ENCODE data around the gene FAH. TPM values are rescaled to one million over a fixed set of nuclear protein-coding genes. Genes with fewer than 3 reads are reported as not detected.

The FAH gene
- total RNA-seq, 2 experiments from 2014 or later: 40.9 to 41.8 TPM

DNA sequence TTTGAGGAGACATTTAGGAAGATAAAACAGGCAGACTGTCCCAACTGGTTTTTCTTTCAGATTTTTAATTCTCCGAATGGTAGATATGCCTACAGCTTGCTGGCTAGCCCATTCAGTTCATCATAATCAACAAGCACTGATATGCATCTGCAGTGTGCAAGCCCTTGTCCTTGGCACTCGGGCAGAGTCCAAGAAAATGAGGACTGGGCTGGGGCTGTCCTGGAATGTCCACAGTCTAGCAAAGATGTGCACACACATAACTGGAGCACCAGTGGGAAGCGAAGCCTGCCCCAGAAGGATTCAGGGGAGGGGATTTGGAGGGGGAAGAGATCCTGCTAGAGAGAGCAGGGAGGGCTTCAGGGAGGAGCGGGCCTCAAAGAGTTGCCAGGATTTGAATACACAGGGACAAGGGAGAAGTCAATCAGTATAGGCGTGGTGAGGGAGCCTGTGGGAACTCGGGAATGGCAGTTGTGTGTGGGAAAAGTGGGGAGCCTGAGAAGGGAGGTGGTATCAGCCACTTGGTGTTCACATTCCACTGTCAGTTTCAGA, 8.7 kb downstream of the FAH start:
- DNase-seq (no peak), ATAC-seq (no peak)
- POLR2A ChIA-PET: interaction anchor here (0.6 to 2.0 kb wide), 3 partner anchors 10 to 184 kb away, joined by 3 to 7 read pairs (median 3); partner anchors contain the start of gene ZFAND6
- CTCF ChIA-PET: interaction anchor here (0.9 to 3.2 kb wide), 3 partner anchors 11 to 101 kb away, joined by 3 to 10 read pairs (median 4); no protein-coding TSS in a partner anchor
- Mint-ChIP-seq H3K36me3 (ENCODE audit: low read depth) (peaks cover 54% of the 10 kb centered on the region), H3K4me1 (ENCODE audit: low read depth) (peaks cover 25% of the 10 kb centered on the region), H3K27ac (peak overlapping the region; percentile 92), H3K9me3 (ENCODE audit: insufficient read depth) (no peaks in the 10 kb centered on the region), H3K27me3 (ENCODE audit: low read depth) (no peaks in the 10 kb centered on the region), H3K4me3 (no peak overlapping the region)

DNA sequence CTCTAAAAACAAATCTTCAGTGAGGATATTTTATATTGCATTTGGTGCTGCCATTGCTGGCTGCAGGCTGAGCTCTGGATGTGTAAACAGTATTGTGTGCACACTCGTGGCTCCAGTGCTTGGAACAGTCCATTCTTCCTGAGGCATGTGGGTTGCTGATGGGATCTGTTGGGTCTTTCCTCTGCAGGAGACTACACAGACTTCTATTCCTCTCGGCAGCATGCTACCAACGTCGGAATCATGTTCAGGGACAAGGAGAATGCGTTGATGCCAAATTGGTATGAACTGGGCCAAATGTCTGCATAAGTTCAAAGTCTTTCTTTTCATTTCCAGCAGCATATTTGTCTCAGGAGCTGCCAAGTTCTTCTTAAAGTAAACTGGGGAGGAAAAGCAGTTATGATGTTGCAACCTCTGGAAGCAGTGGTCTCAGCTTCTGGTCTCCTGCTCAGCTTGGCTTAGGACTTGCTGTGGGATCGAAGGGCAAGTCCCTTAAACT, 9.3 kb downstream of the FAH start:
- ATAC-seq: no peak
- POLR2A ChIA-PET: interaction anchor here (2.0 kb wide), 1 partner anchor 102 kb away, joined by 7 read pairs; the partner anchor contains the start of gene ZFAND6
- peaks cover 28% of the 10 kb centered on the region for H3K4me1 Mint-ChIP-seq (ENCODE audit: low read depth)

DNA sequence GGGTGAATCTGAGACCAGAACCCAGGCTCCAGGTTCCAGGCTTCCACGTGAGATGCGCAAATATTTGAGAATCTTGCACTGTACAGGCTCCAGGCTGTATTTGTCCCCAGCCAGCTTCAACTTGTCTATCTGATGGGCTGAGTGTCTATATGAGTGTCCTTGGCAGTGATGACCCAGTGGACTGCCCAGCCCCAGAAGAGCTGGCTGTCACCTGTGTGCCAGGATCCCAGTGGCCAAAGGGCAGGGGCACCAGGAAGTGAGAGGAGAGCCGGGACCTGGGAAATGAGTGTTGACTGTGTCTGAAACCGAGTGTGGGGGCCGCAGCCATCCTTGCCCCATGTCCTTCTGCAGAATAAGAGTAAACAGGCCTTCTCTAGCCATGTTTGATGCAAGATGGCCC, 10.4 kb downstream of the FAH start:
- H3K9me3 Mint-ChIP-seq (ENCODE audit: insufficient read depth): no peaks in the 10 kb centered on the region
- DNase-seq: no peak
- ChIA-PET POLR2A (no interaction called here), CTCF (interaction anchor here (3.2 kb wide), 1 partner anchor 10 kb away, joined by 10 read pairs; no protein-coding TSS in a partner anchor)
- peaks cover 30% of the 10 kb centered on the region for H3K4me1 Mint-ChIP-seq (ENCODE audit: low read depth)
- H3K4me3 Mint-ChIP-seq: no peak overlapping the region
- no peak overlapping the region for H3K27ac Mint-ChIP-seq
- no peak for ATAC-seq
- no peaks in the 10 kb centered on the region for H3K27me3 Mint-ChIP-seq (ENCODE audit: low read depth)
- H3K36me3 Mint-ChIP-seq (ENCODE audit: low read depth): peaks cover 54% of the 10 kb centered on the region

More for the DNA sequence above, 9.3 kb downstream of the FAH start:
- no peak for DNase-seq
- H3K36me3 Mint-ChIP-seq (ENCODE audit: low read depth): peaks cover 54% of the 10 kb centered on the region
- CTCF ChIA-PET: interaction anchor here (3.2 kb wide), 1 partner anchor 11 kb away, joined by 10 read pairs; no protein-coding TSS in a partner anchor
- no peaks in the 10 kb centered on the region for H3K27me3 Mint-ChIP-seq (ENCODE audit: low read depth)
- no peak overlapping the region for H3K4me3 Mint-ChIP-seq
- H3K9me3 Mint-ChIP-seq (ENCODE audit: insufficient read depth): no peaks in the 10 kb centered on the region
- H3K27ac Mint-ChIP-seq: peak overlapping the region; percentile 92

DNA sequence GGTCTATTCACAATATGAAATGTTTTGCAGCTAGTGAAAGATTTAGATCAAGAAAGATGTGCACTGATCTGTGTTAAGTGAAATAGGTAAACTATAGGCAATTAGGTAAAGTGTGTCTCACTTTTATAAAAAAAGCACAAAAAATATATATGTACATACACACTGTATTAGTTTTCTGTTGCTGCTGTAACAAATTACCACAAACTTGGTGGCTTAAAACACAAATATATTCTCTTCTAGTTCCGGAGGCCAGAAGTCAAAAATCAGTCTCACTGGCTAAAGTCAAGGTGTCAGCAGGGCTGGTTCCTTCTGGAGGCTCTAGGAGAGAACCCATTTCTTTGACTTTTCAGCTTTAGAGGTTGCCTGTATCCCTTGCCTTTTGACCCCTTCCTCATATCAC, 11.1 kb downstream of the FAH start:
- POLR2A ChIA-PET: no interaction called here
- Mint-ChIP-seq H3K27ac (no peak overlapping the region), H3K27me3 (ENCODE audit: low read depth) (no peaks in the 10 kb centered on the region), H3K9me3 (ENCODE audit: insufficient read depth) (no peaks in the 10 kb centered on the region), H3K36me3 (ENCODE audit: low read depth) (peaks cover 53% of the 10 kb centered on the region), H3K4me1 (ENCODE audit: low read depth) (peaks cover 30% of the 10 kb centered on the region), H3K4me3 (no peak overlapping the region)
- ATAC-seq (no peak), DNase-seq (no peak)
- CTCF ChIA-PET: interaction anchor here (3.2 kb wide), 1 partner anchor 9 kb away, joined by 10 read pairs; no protein-coding TSS in a partner anchor

DNA sequence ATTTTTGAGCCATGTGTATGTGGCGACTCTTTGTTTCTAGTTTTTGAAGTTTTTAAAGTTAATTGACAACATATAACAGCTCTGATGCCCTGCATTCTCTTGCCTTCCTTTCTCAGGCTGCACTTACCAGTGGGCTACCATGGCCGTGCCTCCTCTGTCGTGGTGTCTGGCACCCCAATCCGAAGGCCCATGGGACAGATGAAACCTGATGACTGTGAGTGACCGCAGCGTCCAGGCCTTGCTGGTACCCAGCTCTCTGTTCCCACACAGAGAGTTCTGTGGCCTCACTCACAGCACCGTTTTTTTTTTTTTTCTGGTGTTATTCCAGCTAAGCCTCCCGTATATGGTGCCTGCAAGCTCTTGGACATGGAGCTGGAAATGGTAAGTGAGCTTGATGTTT, 15.1 kb downstream of the FAH start:
- H3K4me3 Mint-ChIP-seq: no peak overlapping the region
- ChIA-PET POLR2A (no interaction called here), CTCF (interaction anchor here (1.0 to 1.1 kb wide), 2 partner anchors 108 to 315 kb away, joined by 3 read pairs; partner anchors contain the start of gene ZFAND6)
- H3K9me3 Mint-ChIP-seq (ENCODE audit: insufficient read depth): no peaks in the 10 kb centered on the region
- DNase-seq (no peak), ATAC-seq (no peak)
- H3K36me3 Mint-ChIP-seq (ENCODE audit: low read depth): peaks cover 24% of the 10 kb centered on the region
- peaks cover 5% of the 10 kb centered on the region for H3K4me1 Mint-ChIP-seq (ENCODE audit: low read depth)
- H3K27ac Mint-ChIP-seq: no peak overlapping the region
- no peaks in the 10 kb centered on the region for H3K27me3 Mint-ChIP-seq (ENCODE audit: low read depth)

DNA sequence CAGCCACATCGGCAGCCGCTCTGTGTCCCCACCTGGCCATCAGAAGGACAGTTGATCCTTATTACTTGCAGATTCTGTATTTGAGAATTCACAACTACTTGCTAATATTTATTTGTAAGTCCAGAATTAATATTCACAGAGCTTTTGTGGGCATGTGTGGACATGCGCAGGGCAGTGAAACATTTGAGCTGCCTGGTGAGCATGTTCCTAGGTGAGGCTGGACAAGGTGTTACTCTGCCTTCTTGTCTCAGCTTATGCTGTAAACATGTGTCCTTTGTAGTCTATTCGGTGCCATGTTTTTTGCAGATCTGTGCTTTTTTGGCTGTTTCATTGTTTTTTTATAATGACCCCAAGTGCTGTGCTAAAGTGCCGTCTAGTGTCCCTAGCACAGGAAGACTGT, 15.6 kb downstream of the FAH start:
- Mint-ChIP-seq H3K27ac (no peak overlapping the region), H3K27me3 (ENCODE audit: low read depth) (no peaks in the 10 kb centered on the region), H3K36me3 (ENCODE audit: low read depth) (peaks cover 21% of the 10 kb centered on the region), H3K4me1 (ENCODE audit: low read depth) (peaks cover 5% of the 10 kb centered on the region), H3K9me3 (ENCODE audit: insufficient read depth) (no peaks in the 10 kb centered on the region), H3K4me3 (no peak overlapping the region)
- ChIA-PET CTCF (interaction anchor here (1.0 to 1.1 kb wide), 2 partner anchors 108 to 315 kb away, joined by 3 read pairs; partner anchors contain the start of gene ZFAND6), POLR2A (no interaction called here)
- ATAC-seq (no peak), DNase-seq (no peak)

DNA sequence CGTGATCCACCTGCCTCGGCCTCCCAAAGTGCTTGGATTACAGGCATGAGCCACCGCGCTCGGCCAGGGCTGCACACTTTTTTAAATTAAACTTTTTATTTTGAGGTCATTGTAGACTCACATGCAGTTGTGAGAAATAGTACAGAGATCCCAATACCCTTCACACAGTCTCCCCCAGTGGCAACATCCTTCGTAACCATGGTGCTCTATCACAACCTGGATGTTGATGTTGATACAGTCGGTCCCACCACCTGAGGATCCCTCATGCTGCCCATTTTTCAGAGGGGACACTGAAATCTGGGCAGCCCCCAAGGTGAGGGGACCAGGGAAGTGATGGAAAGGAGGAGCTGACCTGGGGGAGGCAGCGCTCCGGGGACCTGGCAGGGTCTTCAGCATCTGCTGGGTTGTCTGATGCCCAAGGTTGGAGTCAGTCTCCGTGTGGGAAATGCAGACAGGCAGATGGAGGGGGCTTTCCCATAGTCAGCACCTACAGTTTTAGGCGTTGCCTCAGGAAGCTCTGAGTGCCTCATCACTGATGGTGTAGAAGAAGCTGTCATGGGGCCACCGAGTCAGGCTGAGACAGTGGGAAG, 17.1 kb downstream of the FAH start:
- no peak overlapping the region for H3K4me3 Mint-ChIP-seq
- POLR2A ChIA-PET: no interaction called here
- H3K4me1 Mint-ChIP-seq (ENCODE audit: low read depth): peaks cover 5% of the 10 kb centered on the region
- peaks cover 8% of the 10 kb centered on the region for H3K36me3 Mint-ChIP-seq (ENCODE audit: low read depth)
- CTCF ChIA-PET: no interaction called here
- no peak overlapping the region for H3K27ac Mint-ChIP-seq
- no peaks in the 10 kb centered on the region for H3K9me3 Mint-ChIP-seq (ENCODE audit: insufficient read depth)
- ATAC-seq: no peak
- no peaks in the 10 kb centered on the region for H3K27me3 Mint-ChIP-seq (ENCODE audit: low read depth)
- no peak for DNase-seq

DNA sequence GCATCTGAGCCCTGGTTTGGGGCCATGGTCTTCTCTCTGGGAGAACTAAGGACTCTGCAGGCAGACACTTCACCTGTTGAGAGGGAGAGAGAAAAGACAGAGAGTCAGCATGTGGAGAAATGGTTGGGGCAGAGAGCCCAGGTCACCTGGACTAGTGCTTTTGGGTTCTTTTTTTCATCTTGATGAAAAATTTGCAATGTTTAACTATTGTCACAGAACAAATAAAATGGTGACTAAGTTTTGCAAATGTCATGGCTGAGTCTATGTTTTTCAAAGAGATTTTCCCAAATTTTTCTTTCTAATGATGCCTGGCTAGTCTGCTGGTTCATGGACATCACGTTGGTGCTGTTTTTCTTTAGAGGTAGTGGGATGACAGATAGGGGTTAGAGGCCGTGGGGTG, 17.8 kb downstream of the FAH start:
- Mint-ChIP-seq H3K27ac (no peak overlapping the region), H3K27me3 (ENCODE audit: low read depth) (no peaks in the 10 kb centered on the region), H3K4me3 (no peak overlapping the region), H3K9me3 (ENCODE audit: insufficient read depth) (no peaks in the 10 kb centered on the region), H3K4me1 (ENCODE audit: low read depth) (peaks cover 5% of the 10 kb centered on the region), H3K36me3 (ENCODE audit: low read depth) (peaks cover 8% of the 10 kb centered on the region)
- ATAC-seq (no peak), DNase-seq (no peak)
- ChIA-PET CTCF (no interaction called here), POLR2A (no interaction called here)

DNA sequence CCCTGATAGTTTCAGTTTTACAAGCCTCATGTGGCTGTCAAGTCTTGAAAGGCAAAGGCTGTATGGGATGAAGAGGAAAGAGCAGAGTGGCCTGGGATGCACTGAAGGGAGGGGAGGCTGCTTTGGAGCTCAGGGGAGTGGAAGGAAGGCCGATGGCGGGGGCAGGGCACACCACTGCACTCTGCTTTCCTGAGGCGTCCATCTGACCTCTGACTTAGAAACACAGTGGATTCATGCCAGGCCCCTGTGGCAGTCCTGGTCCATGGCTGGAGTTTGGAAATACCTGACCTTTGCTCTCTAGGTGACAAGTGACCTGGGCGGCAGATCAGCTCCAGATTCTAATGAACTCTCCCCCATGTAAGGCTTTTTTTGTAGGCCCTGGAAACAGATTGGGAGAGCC, 19.0 kb downstream of the FAH start:
- Mint-ChIP-seq H3K9me3 (ENCODE audit: insufficient read depth) (no peaks in the 10 kb centered on the region), H3K27me3 (ENCODE audit: low read depth) (no peaks in the 10 kb centered on the region), H3K27ac (no peak overlapping the region), H3K36me3 (ENCODE audit: low read depth) (peaks cover 8% of the 10 kb centered on the region), H3K4me3 (no peak overlapping the region), H3K4me1 (ENCODE audit: low read depth) (peaks cover 5% of the 10 kb centered on the region)
- no peak for DNase-seq
- ATAC-seq: no peak
- ChIA-PET CTCF (interaction anchor here (0.7 to 3.8 kb wide), 6 partner anchors 9 to 792 kb away, joined by 3 to 22 read pairs (median 6); partner anchors contain the start of gene ZFAND6), POLR2A (no interaction called here)

DNA sequence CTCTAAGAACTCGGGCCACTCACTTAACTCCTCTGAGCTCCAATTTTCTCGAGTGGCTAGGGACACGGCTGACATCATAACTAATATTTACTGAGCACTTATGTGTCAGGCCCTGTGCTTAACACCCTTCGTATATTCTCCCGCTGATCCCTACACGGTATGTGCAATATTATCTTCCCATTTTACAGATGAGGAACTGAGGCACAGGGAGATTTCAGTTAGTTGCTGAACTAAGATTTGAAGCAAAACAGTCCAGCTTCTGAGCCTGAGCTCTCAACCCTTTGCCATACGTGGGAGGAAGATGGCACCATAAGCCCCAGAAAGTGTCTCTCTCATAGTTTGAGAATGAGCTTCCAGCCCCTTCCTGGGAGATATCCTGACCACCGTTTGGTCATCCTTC, 19.6 kb downstream of the FAH start:
- Mint-ChIP-seq H3K27ac (no peak overlapping the region), H3K36me3 (ENCODE audit: low read depth) (peaks cover 8% of the 10 kb centered on the region), H3K9me3 (ENCODE audit: insufficient read depth) (no peaks in the 10 kb centered on the region), H3K27me3 (ENCODE audit: low read depth) (no peaks in the 10 kb centered on the region), H3K4me1 (ENCODE audit: low read depth) (no peaks in the 10 kb centered on the region), H3K4me3 (no peak overlapping the region)
- DNase-seq (no peak), ATAC-seq (no peak)
- ChIA-PET POLR2A (interaction anchor here (0.6 kb wide), 1 partner anchor 58 kb away, joined by 5 read pairs; no protein-coding TSS in a partner anchor), CTCF (interaction anchor here (0.7 to 3.8 kb wide), 11 partner anchors 9 to 793 kb away, joined by 3 to 22 read pairs (median 3); partner anchors contain the start of gene ZFAND6)

DNA sequence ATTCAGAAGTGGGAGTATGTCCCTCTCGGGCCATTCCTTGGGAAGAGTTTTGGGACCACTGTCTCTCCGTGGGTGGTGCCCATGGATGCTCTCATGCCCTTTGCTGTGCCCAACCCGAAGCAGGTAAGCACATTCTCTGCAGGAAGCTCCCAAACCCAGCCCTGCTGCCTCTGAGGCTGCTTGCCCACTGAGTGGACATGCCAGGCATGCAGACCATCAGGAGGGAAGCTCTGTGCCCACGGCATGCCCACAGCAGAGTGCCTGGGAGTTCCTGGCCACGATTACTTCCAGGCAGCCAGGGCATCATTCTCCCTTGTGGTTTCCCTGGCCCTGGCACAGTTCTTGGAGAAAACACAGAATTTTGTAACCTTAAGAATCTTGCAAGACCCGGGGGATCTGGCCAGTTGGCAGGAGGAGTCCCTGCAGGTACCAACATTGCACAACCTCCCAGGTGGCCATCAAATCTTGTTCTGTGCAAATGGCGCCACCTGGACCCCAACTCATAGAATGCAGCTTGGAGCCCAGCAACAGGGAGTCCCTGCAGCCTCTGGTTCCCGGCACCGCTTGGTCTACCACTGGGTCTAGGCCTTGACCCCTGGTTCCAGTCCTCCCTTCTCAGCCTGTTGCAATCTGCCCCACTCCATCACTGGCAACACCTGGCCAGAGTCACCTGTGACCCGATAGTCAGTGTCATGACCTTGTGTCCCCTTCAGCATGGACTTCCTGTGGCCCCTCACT, 20.4 kb downstream of the FAH start:
- Mint-ChIP-seq H3K27me3 (ENCODE audit: low read depth) (no peaks in the 10 kb centered on the region), H3K27ac (no peak overlapping the region), H3K4me1 (ENCODE audit: low read depth) (no peaks in the 10 kb centered on the region), H3K36me3 (ENCODE audit: low read depth) (peaks cover 8% of the 10 kb centered on the region), H3K9me3 (ENCODE audit: insufficient read depth) (no peaks in the 10 kb centered on the region), H3K4me3 (no peak overlapping the region)
- ChIA-PET POLR2A (interaction anchor here (0.6 kb wide), 1 partner anchor 59 kb away, joined by 5 read pairs; no protein-coding TSS in a partner anchor), CTCF (interaction anchor here (0.6 to 3.8 kb wide), 15 partner anchors 9 to 320 kb away, joined by 3 to 22 read pairs (median 4); partner anchors contain the start of gene ZFAND6)
- DNase-seq: peak; percentile 81
- peak; percentile 81 for ATAC-seq
